Muscle of back (tissue), 11 donors: Measurements from ENCODE around the gene SETBP1. TPM values are rescaled to one million over a fixed set of nuclear protein-coding genes. Genes with fewer than 3 reads are reported as not detected.
A peak's percentile ranks its signal among the peaks of the same experiment; 100 is the strongest.
"Not testable (repeated sequence)": the region's sequence is repeated elsewhere in the genome, so short reads cannot be mapped to it uniquely, and the experiment has no call there.

ENCODE experiments used
- DNase-seq, 3 donors: peaks; one replicate each; pipeline versions ENCODE4 v3.0.0 to v3.0.0-alpha.2; 2013
- polyA plus RNA-seq, 10 donors: library from polyadenylated mRNA; unstranded; fragments of 120-200 nt; gene quantifications; one replicate each; pipeline ENCODE4 v1.2.1, GENCODE V29; 2013; ENCODE audit not compliant: insufficient read length in 10 of 10

The SETBP1 gene
- polyA plus RNA-seq, 10 donors = 13.6 to 21.3 (median 16.0) TPM

GRCh38 chr18:44704135-44704789 lies 23.6 kb downstream of the SETBP1 start:
- no peak for DNase-seq

- DNase-seq = no peak
Measured at GRCh38 chr18:44705075-44705675, 24.5 kb downstream of the SETBP1 start.

GRCh38 chr18:44708451-44709083 lies 27.9 kb downstream of the SETBP1 start:
- DNase-seq = no peak

GRCh38 chr18:44709307-44710126 lies 28.8 kb downstream of the SETBP1 start:
- DNase-seq = no peak

GRCh38 chr18:44710931-44711330 lies 30.2 kb downstream of the SETBP1 start:
- DNase-seq = no peak

- DNase-seq = no peak
Measured at GRCh38 chr18:44712025-44712424, 31.3 kb downstream of the SETBP1 start.

- no peak for DNase-seq
Measured at GRCh38 chr18:44713435-44713834, 32.7 kb downstream of the SETBP1 start.

GRCh38 chr18:44714376-44714775 lies 33.7 kb downstream of the SETBP1 start:
- DNase-seq = no peak

- DNase-seq = peak in 1 of 3 donors; percentile 68
Measured at GRCh38 chr18:44715245-44715644, 34.6 kb downstream of the SETBP1 start.

GRCh38 chr18:44715842-44716241 lies 35.2 kb downstream of the SETBP1 start:
- peak in 1 of 3 donors; percentile 36 for DNase-seq

- no peak for DNase-seq
Measured at GRCh38 chr18:44716697-44717163, 36.0 kb downstream of the SETBP1 start.

GRCh38 chr18:44719519-44720060 lies 38.9 kb downstream of the SETBP1 start:
- no peak for DNase-seq

- not testable (repeated sequence) for DNase-seq
Measured at GRCh38 chr18:44721748-44722147, 41.1 kb downstream of the SETBP1 start.

GRCh38 chr18:44723411-44723810 lies 42.7 kb downstream of the SETBP1 start:
- no peak for DNase-seq

- DNase-seq = no peak
Measured at GRCh38 chr18:44724105-44724778, 43.6 kb downstream of the SETBP1 start.

GRCh38 chr18:44725300-44726058 lies 44.8 kb downstream of the SETBP1 start:
- no peak for DNase-seq

GRCh38 chr18:44726059-44726421 lies 45.4 kb downstream of the SETBP1 start:
- no peak for DNase-seq

- no peak for DNase-seq
Measured at GRCh38 chr18:44727291-44727690, 46.6 kb downstream of the SETBP1 start.

- DNase-seq = no peak
Measured at GRCh38 chr18:44729631-44730101, 49.0 kb downstream of the SETBP1 start.

GRCh38 chr18:44730803-44731529 lies 50.3 kb downstream of the SETBP1 start:
- DNase-seq = no peak
